IMR-90 (cell line): ENCODE data around the gene IL2. TPM values are rescaled to one million over a fixed set of nuclear protein-coding genes. Genes with fewer than 3 reads are reported as not detected.

Experiments
- ATAC-seq: fragments of 200-7000 bp; cut with Tn5 transposase; 2 replicates; pipeline ENCODE4 v1.9.1; 2020; ENCODE audit warnings: low read depth, mild to moderate bottlenecking, moderate library complexity
- BruUV-seq: library from RNA; stranded (reverse); fragments of 400-500 nt; replicated peaks from 2 replicates; lab custom pipeline; 2021; lab: Mats Ljungman, UMichigan
- CTCF ChIA-PET: fragments of 300-600 bp; formaldehyde crosslinking; extraction: SDS; loops from one replicate; lab custom pipeline; 2021; ENCODE audit warnings: antibody characterized with exemption; lab: Yijun Ruan, JAX
- POLR2A ChIA-PET: fragments of 300-600 bp; sonication (Branson Sonifier 250); formaldehyde crosslinking; loops from one replicate; lab custom pipeline; 2022; ENCODE audit warnings: antibody characterized with exemption; ENCODE audit not compliant: unreplicated experiment; lab: Charles Lee
- DNase-seq: peaks from one replicate; pipeline ENCODE4 v3.0.0; 2013
- H2AFZ ChIP-seq: replicated peaks from 2 replicates; pipeline ENCODE3; 2013; ENCODE audit warnings: low read length, mild to moderate bottlenecking; ENCODE audit not compliant: poor library complexity
- H2AK5ac ChIP-seq: 2 replicates; pipeline ENCODE4 v1.6.1; 2013; ENCODE audit warnings: low read depth, low read length, inconsistent platforms
- H2AK9ac ChIP-seq: replicated peaks from 2 replicates; pipeline ENCODE3; 2013; ENCODE audit warnings: mild to moderate bottlenecking, low read depth, low read length, moderate library complexity; ENCODE audit not compliant: poor library complexity
- H2BK120ac ChIP-seq: 2 replicates; pipeline ENCODE4 v1.6.1; 2013; ENCODE audit warnings: low read depth, low read length, inconsistent platforms
- H2BK15ac ChIP-seq: 3 replicates; pipeline ENCODE4 v1.6.1; 2013; ENCODE audit warnings: low read depth, low read length, inconsistent platforms
- H2BK20ac ChIP-seq: 2 replicates; pipeline ENCODE4 v1.6.1; 2013; ENCODE audit warnings: low read depth, mild to moderate bottlenecking, inconsistent platforms, low read length, moderate library complexity
- H2BK5ac ChIP-seq: 2 replicates; pipeline ENCODE4 v1.6.1; 2013; ENCODE audit warnings: mild to moderate bottlenecking, low read depth, low read length, inconsistent platforms; ENCODE audit not compliant: poor library complexity, severe bottlenecking
- H3K14ac ChIP-seq: replicated peaks from 2 replicates; pipeline ENCODE4 v1.6.1; 2013; ENCODE audit warnings: low read depth, low read length, inconsistent platforms
- H3K18ac ChIP-seq: 2 replicates; pipeline ENCODE4 v1.6.1; 2013; ENCODE audit warnings: low read depth, low read length, control low read depth
- H3K23ac ChIP-seq: 2 replicates; pipeline ENCODE4 v1.6.1; 2013; ENCODE audit warnings: low read depth, low read length, inconsistent platforms
- H3K27ac ChIP-seq: 2 replicates; pipeline ENCODE4 v1.5.1; 2013; ENCODE audit warnings: mild to moderate bottlenecking, control low read depth, low read length; ENCODE audit not compliant: insufficient read depth
- H3K27me3 ChIP-seq: 2 replicates; pipeline ENCODE4 v1.6.1; 2013; ENCODE audit warnings: low read length; ENCODE audit not compliant: control insufficient read depth, insufficient read depth
- H3K36me3 ChIP-seq: 2 replicates; pipeline ENCODE4 v1.6.1; 2013; ENCODE audit warnings: low read length, mixed read lengths; ENCODE audit not compliant: control insufficient read depth, insufficient read depth
- H3K4ac ChIP-seq: 2 replicates; pipeline ENCODE4 v1.6.1; 2013; ENCODE audit warnings: low read depth, low read length, inconsistent platforms
- H3K4me1 ChIP-seq: 2 replicates; pipeline ENCODE4 v1.6.1; 2013; ENCODE audit warnings: low read length, mixed read lengths; ENCODE audit not compliant: control insufficient read depth, insufficient read depth
- H3K4me2 ChIP-seq: 2 replicates; pipeline ENCODE4 v1.6.1; 2013; ENCODE audit warnings: low read depth, mild to moderate bottlenecking, control low read depth, low read length, moderate library complexity
- H3K4me3 ChIP-seq: 2 replicates; pipeline ENCODE4 v1.5.1; 2013; ENCODE audit warnings: low read depth, mild to moderate bottlenecking, control low read depth, low read length, moderate library complexity; ENCODE audit not compliant: insufficient read depth
- H3K56ac ChIP-seq: 2 replicates; pipeline ENCODE4 v1.6.1; 2013; ENCODE audit warnings: low read length, inconsistent platforms; ENCODE audit not compliant: insufficient read depth; ENCODE audit errors: extremely low read depth
- H3K79me1 ChIP-seq, 2 experiments: 2 replicates each; pipeline ENCODE4 v1.6.1; 2013; ENCODE audit warnings: low read length in 2 of 2, inconsistent platforms in 1 of 2, low read depth in 1 of 2
- H3K9ac ChIP-seq: 2 replicates; pipeline ENCODE4 v1.6.1; 2013; ENCODE audit warnings: low read depth, low read length, control low read depth
- H3K9me1 ChIP-seq: 2 replicates; pipeline ENCODE4 v1.6.1; 2013; ENCODE audit warnings: low read length, inconsistent platforms; ENCODE audit not compliant: insufficient read depth
- H3K9me3 ChIP-seq: 2 replicates; pipeline ENCODE4 v1.6.1; 2013; ENCODE audit warnings: low read length; ENCODE audit not compliant: control insufficient read depth, insufficient read depth
- H4K20me1 ChIP-seq: 2 replicates; pipeline ENCODE4 v1.6.1; 2013; ENCODE audit warnings: low read length, inconsistent platforms; ENCODE audit not compliant: insufficient read depth
- H4K5ac ChIP-seq: 2 replicates; pipeline ENCODE4 v1.6.1; 2013; ENCODE audit warnings: mild to moderate bottlenecking, low read depth, low read length, control low read depth
- H4K8ac ChIP-seq, 2 experiments: 2 replicates each; pipeline ENCODE4 v1.6.1; 2013; ENCODE audit warnings: low read depth in 2 of 2, low read length in 2 of 2, control low read depth in 1 of 2, inconsistent platforms in 1 of 2
- H4K91ac ChIP-seq: 2 replicates; pipeline ENCODE4 v1.6.1; 2013; ENCODE audit warnings: low read depth, low read length, inconsistent platforms; ENCODE audit not compliant: insufficient read depth
- BHLHE40 ChIP-seq: fragments of 150-350 bp; IDR thresholded peaks from 2 replicates; pipeline ENCODE4 v1.6.1; 2016; ENCODE audit warnings: mild to moderate bottlenecking, low read depth, low read length
- CHD1 ChIP-seq: IDR thresholded peaks from 2 replicates; pipeline ENCODE4 v1.6.1; 2012; ENCODE audit warnings: low read depth, low read length, improper control_type of control experiment
- FOS ChIP-seq: fragments of 150-350 bp; IDR thresholded peaks from 2 replicates; pipeline ENCODE4 v1.6.1; 2016; ENCODE audit warnings: low read depth, low read length
- MAFK ChIP-seq: IDR thresholded peaks from 2 replicates; pipeline ENCODE4 v1.6.1; 2012; ENCODE audit warnings: low read depth, low read length, improper control_type of control experiment
- MXI1 ChIP-seq: IDR thresholded peaks from 2 replicates; pipeline ENCODE4 v1.6.1; 2012; ENCODE audit warnings: low read depth, mild to moderate bottlenecking, low read length, moderate library complexity, borderline replicate concordance
- NFE2L2 ChIP-seq: fragments of 150-350 bp; IDR thresholded peaks from 2 replicates; pipeline ENCODE4 v1.6.1; 2016; ENCODE audit warnings: low read depth, mild to moderate bottlenecking, low read length
- POLR2A ChIP-seq: IDR thresholded peaks from 2 replicates; pipeline ENCODE4 v1.6.1; 2012; ENCODE audit warnings: mild to moderate bottlenecking, low read depth, low read length
- RAD21 ChIP-seq: IDR thresholded peaks from 2 replicates; pipeline ENCODE4 v1.6.1; 2012; ENCODE audit warnings: low read length, improper control_type of control experiment
- RCOR1 ChIP-seq: IDR thresholded peaks from 2 replicates; pipeline ENCODE4 v1.6.1; 2012; ENCODE audit warnings: mild to moderate bottlenecking, low read length, improper control_type of control experiment; ENCODE audit not compliant: insufficient replicate concordance
- RFX5 ChIP-seq: IDR thresholded peaks from 2 replicates; pipeline ENCODE4 v1.8.0; 2012; ENCODE audit warnings: low read depth, mild to moderate bottlenecking, low read length, moderate library complexity
- SMC3 ChIP-seq: fragments of 150-350 bp; IDR thresholded peaks from 2 replicates; pipeline ENCODE4 v1.6.1; 2016; ENCODE audit warnings: low read depth, mild to moderate bottlenecking, antibody characterized with exemption, low read length, moderate library complexity
- WGBS, 2 experiments: methylation state at CpG; one replicate each; pipeline versions ENCODE4 v1.1.5 to v1.1.7; 2013; ENCODE audit warnings: missing lambda C conversion rate in 2 of 2; ENCODE audit not compliant: insufficient read length in 1 of 2; ENCODE audit errors: extremely low coverage in 2 of 2; 5-methylcytosine and 5-hydroxymethylcytosine counted together
- dilution Hi-C: fragments of 300-500 bp; cut with HindIII; formaldehyde crosslinking; loops from one replicate; pipeline ENCODE4 v1.14.3; 2018; ENCODE audit warnings: low sequenced_read_pairs; ENCODE audit not compliant: unreplicated experiment
- in situ Hi-C: fragments of 300-500 bp; cut with MboI; formaldehyde crosslinking; loops from 3 replicates; pipeline ENCODE4 v1.14.3; 2019; ENCODE audit warnings: low sequenced_read_pairs, inconsistent platforms, mixed read lengths
- intact Hi-C: fragments of 100-400 bp; cut with micrococcal nuclease; formaldehyde crosslinking; loops from 2 replicates; pipeline ENCODE4 v1.10.0; 2022
- polyA plus RNA-seq, 3 experiments: library from polyadenylated mRNA; depleted of rRNA; stranded (reverse); fragments of >200 nt; gene quantifications; 2 replicates each; pipeline ENCODE4 v1.2.3, GENCODE V29; 2012; ENCODE audit warnings: low replicate concordance in 1 of 3
- total RNA-seq: library from RNA; depleted of rRNA; stranded (reverse); fragments of >200 nt; gene quantifications from 2 replicates; pipeline ENCODE4 v1.2.3, GENCODE V29; 2012
- TF ChIP-seq, protein P1 (sequence below): conservative IDR thresholded peaks from 2 replicates; pipeline ENCODE4 v1.5.1; 2012; ENCODE audit warnings: mild to moderate bottlenecking, low read depth, low read length, improper control_type of control experiment

Gene IL2
- total and polyA plus RNA-seq, 2 of the 4 experiments (the other 2 are of a cell fraction) = not detected

DNA sequence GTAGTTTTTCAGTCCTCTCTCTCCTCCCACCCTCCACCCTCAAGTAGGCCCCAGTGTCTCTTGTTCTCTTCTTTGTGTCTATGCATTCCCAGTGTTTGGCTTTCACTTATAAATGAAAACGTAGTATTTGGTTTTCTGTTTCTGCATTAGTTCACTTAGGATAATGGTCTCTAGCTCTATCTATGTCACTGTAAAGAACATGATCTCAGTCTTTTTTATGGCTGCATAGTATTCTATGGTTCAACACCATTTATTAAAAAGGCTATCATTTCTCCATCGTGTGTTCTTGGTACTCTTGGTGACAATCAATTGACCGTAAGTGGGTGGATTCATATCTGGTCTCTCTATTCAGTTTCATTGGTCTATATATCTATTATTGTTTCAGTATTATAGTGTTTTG, 18.7 kb upstream of the IL2 start:
- H3K9me3 ChIP-seq = no peaks in the 10 kb centered on the region
- dilution Hi-C loops = no loop called here
- no peak overlapping the region for H2BK20ac ChIP-seq
- no peak overlapping the region for H4K5ac ChIP-seq
- TF ChIP-seq NFE2L2 (no peak), MXI1 (no peak), RCOR1 (no peak), MAFK (no peak), SMC3 (no peak), RFX5 (no peak), CHD1 (no peak), RAD21 (no peak), FOS (no peak), BHLHE40 (no peak), POLR2A (no peak)
- TF ChIP-seq, protein P1, sequence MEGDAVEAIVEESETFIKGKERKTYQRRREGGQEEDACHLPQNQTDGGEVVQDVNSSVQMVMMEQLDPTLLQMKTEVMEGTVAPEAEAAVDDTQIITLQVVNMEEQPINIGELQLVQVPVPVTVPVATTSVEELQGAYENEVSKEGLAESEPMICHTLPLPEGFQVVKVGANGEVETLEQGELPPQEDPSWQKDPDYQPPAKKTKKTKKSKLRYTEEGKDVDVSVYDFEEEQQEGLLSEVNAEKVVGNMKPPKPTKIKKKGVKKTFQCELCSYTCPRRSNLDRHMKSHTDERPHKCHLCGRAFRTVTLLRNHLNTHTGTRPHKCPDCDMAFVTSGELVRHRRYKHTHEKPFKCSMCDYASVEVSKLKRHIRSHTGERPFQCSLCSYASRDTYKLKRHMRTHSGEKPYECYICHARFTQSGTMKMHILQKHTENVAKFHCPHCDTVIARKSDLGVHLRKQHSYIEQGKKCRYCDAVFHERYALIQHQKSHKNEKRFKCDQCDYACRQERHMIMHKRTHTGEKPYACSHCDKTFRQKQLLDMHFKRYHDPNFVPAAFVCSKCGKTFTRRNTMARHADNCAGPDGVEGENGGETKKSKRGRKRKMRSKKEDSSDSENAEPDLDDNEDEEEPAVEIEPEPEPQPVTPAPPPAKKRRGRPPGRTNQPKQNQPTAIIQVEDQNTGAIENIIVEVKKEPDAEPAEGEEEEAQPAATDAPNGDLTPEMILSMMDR = no peak
- no peak overlapping the region for H3K4me3 ChIP-seq
- H3K9me1 ChIP-seq = no peaks in the 10 kb centered on the region
- no peak overlapping the region for H3K18ac ChIP-seq
- H3K9ac ChIP-seq = no peak overlapping the region
- no peak overlapping the region for H4K8ac ChIP-seq
- no peak for ATAC-seq
- H3K36me3 ChIP-seq = no peaks in the 10 kb centered on the region
- no TSS peak for BruUV-seq
- H3K27ac ChIP-seq = no peak overlapping the region
- H3K14ac ChIP-seq = no peak overlapping the region
- H2AK9ac ChIP-seq = no peak overlapping the region
- H2BK15ac ChIP-seq = no peak overlapping the region
- H3K4me1 ChIP-seq = no peaks in the 10 kb centered on the region
- ChIA-PET POLR2A (no interaction called here), CTCF (no interaction called here)
- no peak overlapping the region for H4K91ac ChIP-seq
- H3K56ac ChIP-seq = no peak overlapping the region
- no peak overlapping the region for H2BK5ac ChIP-seq
- no peaks in the 10 kb centered on the region; the same call in 1 of the 2 replicates for H3K27me3 ChIP-seq
- WGBS, 2 experiments = no CpG with 5 or more reads among the region's 3 CpGs
- no peak overlapping the region for H3K23ac ChIP-seq
- intact Hi-C loops = no loop called here
- H3K79me1 ChIP-seq = no peaks in the 10 kb centered on the region
- in situ Hi-C loops = no loop called here
- no peak overlapping the region for H3K4me2 ChIP-seq
- DNase-seq = no peak
- H2AK5ac ChIP-seq = no peak overlapping the region
- H2AFZ ChIP-seq = no peak overlapping the region
- no peaks in the 10 kb centered on the region for H4K20me1 ChIP-seq
- H3K4ac ChIP-seq = no peak overlapping the region
- H2BK120ac ChIP-seq = no peak overlapping the region
